ENCODE results near the gene SLC7A5.
"Not testable (repeated sequence)": the region's sequence is repeated elsewhere in the genome, so short reads cannot be mapped to it uniquely, and the experiment has no call there.

The SLC7A5 gene

GRCh38 chr16:87869061-87869878, at the start of gene SLC7A5:
TSS of gene SLC7A5 (minus strand) at chr16:87869507. CDS start at chr16:87869422, 85 bp downstream.
- DNase-seq: peak; percentile 92

GRCh38 chr16:87918338-87918737, 49.0 kb upstream of the SLC7A5 start:
- no peak for DNase-seq

GRCh38 chr16:87917503-87917902, 48.2 kb upstream of the SLC7A5 start:
- no peak for DNase-seq

GRCh38 chr16:87914812-87915211, 45.5 kb upstream of the SLC7A5 start:
- no peak for DNase-seq

GRCh38 chr16:87914021-87914725, 44.9 kb upstream of the SLC7A5 start:
- not testable (repeated sequence) for DNase-seq

GRCh38 chr16:87912691-87913090, 43.4 kb upstream of the SLC7A5 start:
- not testable (repeated sequence) for DNase-seq

GRCh38 chr16:87911106-87911763, 41.9 kb upstream of the SLC7A5 start:
- DNase-seq: not testable (repeated sequence)

GRCh38 chr16:87909203-87909935, 40.1 kb upstream of the SLC7A5 start:
- peak; percentile 93 for DNase-seq

- not testable (repeated sequence) for DNase-seq
Measured at GRCh38 chr16:87908101-87908500, 38.8 kb upstream of the SLC7A5 start.

GRCh38 chr16:87905521-87905920, 36.2 kb upstream of the SLC7A5 start:
- DNase-seq: not testable (repeated sequence)

- not testable (repeated sequence) for DNase-seq
Measured at GRCh38 chr16:87904963-87905362, 35.7 kb upstream of the SLC7A5 start.

- not testable (repeated sequence) for DNase-seq
Measured at GRCh38 chr16:87900489-87900888, 31.2 kb upstream of the SLC7A5 start.

- DNase-seq: peak; percentile 77
Measured at GRCh38 chr16:87897521-87898505, 28.5 kb upstream of the SLC7A5 start.

- DNase-seq: peak; percentile 27
Measured at GRCh38 chr16:87896924-87897520, 27.7 kb upstream of the SLC7A5 start.

- not testable (repeated sequence) for DNase-seq
Measured at GRCh38 chr16:87896176-87896890, 27.0 kb upstream of the SLC7A5 start.

GRCh38 chr16:87895641-87896141, 26.4 kb upstream of the SLC7A5 start:
- DNase-seq: peak; percentile 91

- not testable (repeated sequence) for DNase-seq
Measured at GRCh38 chr16:87894005-87894404, 24.7 kb upstream of the SLC7A5 start.

GRCh38 chr16:87891764-87892163, 22.5 kb upstream of the SLC7A5 start:
- no peak for DNase-seq

GRCh38 chr16:87889762-87890161, 20.5 kb upstream of the SLC7A5 start:
- DNase-seq: peak; percentile 59

- DNase-seq: not testable (repeated sequence)
Measured at GRCh38 chr16:87888346-87888745, 19.0 kb upstream of the SLC7A5 start.
